Gastroesophageal sphincter (tissue), 4 donors: ENCODE measurements around the gene ZBTB7C. TPM values are rescaled to one million over a fixed set of nuclear protein-coding genes. Genes with fewer than 3 reads are reported as not detected.

Experiments used
- ATAC-seq: fragments of 150-250 bp; one replicate; pipeline ENCODE4 v1.9.1; 2016; ENCODE audit warnings: mild to moderate bottlenecking, moderate library complexity
- H3K27ac ChIP-seq, 4 donors: fragments of 200-600 bp; sonication (generic) in 3 of 4; 1 replicate in 3 of 4; 2 replicates in 1 of 4; pipeline ENCODE4 v1.5.1; 2016 to 2019
- H3K27me3 ChIP-seq: fragments of 200-600 bp; sonication (generic); one replicate; pipeline ENCODE4 v1.5.1; 2019
- H3K36me3 ChIP-seq, 2 donors: fragments of 200-600 bp; sonication (generic); one replicate each; pipeline ENCODE4 v1.5.1; 2019; ENCODE audit warnings: control low read depth in 1 of 2
- H3K4me1 ChIP-seq, 3 donors: fragments of 200-600 bp; sonication (generic); 1 replicate in 2 of 3; 2 replicates in 1 of 3; pipeline ENCODE4 v1.5.1; 2016 to 2019; ENCODE audit warnings: control low read depth in 2 of 3
- H3K4me3 ChIP-seq, 2 donors: fragments of 200-600 bp; sonication (generic); one replicate each; pipeline ENCODE4 v1.5.1; 2019; ENCODE audit warnings: mild to moderate bottlenecking in 1 of 2, moderate library complexity in 1 of 2
- H3K9me3 ChIP-seq, 3 donors: fragments of 200-600 bp; sonication (generic); one replicate each; pipeline ENCODE4 v1.5.1; 2017 to 2019; ENCODE audit warnings: control low read depth in 2 of 3
- EP300 ChIP-seq: sonication (generic); formaldehyde crosslinking; IDR thresholded peaks from one replicate; pipeline ENCODE4 v1.6.1; 2017; ENCODE audit warnings: antibody characterized with exemption, mild to moderate bottlenecking
- POLR2A ChIP-seq, 2 donors: fragments of 450-650 bp; IDR thresholded peaks; one replicate each; pipeline ENCODE4 v1.6.1; 2017; ENCODE audit warnings: antibody characterized with exemption in 2 of 2, mild to moderate bottlenecking in 2 of 2, moderate library complexity in 1 of 2
- POLR2AphosphoS5 ChIP-seq: sonication (generic); formaldehyde crosslinking; IDR thresholded peaks from one replicate; pipeline ENCODE4 v1.6.1; 2017; ENCODE audit warnings: antibody characterized with exemption
- WGBS, 2 donors: methylation state at CpG; one replicate each; pipeline ENCODE4 v1.1.5; 2018; ENCODE audit warnings: low coverage in 1 of 2; 5-methylcytosine and 5-hydroxymethylcytosine counted together
- total RNA-seq, 4 donors: library from RNA; depleted of rRNA; stranded (reverse); fragments of >200 nt; gene quantifications; one replicate each; pipeline ENCODE4 v1.1.0, GENCODE V29; 2016
- TF ChIP-seq, protein P1 (sequence below), 4 experiments: fragments of 200-600 bp in 2 of 4; fragments of 450-650 bp in 2 of 4; sonication (generic) in 1 of 4; IDR thresholded peaks; one replicate each; pipeline ENCODE4 v1.5.1; 2017 to 2019; ENCODE audit warnings: antibody characterized with exemption in 4 of 4, mild to moderate bottlenecking in 2 of 4, moderate library complexity in 2 of 4

The ZBTB7C gene
- total RNA-seq, 4 donors from 2014 or later = 7.8 to 15.4 (median 11.8) TPM

- Histone ChIP-seq H3K36me3 (no peaks in the 10 kb centered on the region), H3K9me3 (no peaks in the 10 kb centered on the region), H3K27ac (no peak overlapping the region), H3K27me3 (no peaks in the 10 kb centered on the region), H3K4me3 (no peak overlapping the region), H3K4me1 (peaks cover 0 to 16% (median 4%) of the 10 kb centered on the region in 3 donors)
- TF ChIP-seq, protein P1, sequence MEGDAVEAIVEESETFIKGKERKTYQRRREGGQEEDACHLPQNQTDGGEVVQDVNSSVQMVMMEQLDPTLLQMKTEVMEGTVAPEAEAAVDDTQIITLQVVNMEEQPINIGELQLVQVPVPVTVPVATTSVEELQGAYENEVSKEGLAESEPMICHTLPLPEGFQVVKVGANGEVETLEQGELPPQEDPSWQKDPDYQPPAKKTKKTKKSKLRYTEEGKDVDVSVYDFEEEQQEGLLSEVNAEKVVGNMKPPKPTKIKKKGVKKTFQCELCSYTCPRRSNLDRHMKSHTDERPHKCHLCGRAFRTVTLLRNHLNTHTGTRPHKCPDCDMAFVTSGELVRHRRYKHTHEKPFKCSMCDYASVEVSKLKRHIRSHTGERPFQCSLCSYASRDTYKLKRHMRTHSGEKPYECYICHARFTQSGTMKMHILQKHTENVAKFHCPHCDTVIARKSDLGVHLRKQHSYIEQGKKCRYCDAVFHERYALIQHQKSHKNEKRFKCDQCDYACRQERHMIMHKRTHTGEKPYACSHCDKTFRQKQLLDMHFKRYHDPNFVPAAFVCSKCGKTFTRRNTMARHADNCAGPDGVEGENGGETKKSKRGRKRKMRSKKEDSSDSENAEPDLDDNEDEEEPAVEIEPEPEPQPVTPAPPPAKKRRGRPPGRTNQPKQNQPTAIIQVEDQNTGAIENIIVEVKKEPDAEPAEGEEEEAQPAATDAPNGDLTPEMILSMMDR (IDR thresholded peaks at IDR 0.05) = no peak
- TF ChIP-seq POLR2A (IDR thresholded peaks at IDR 0.05) (no peak), EP300 (no peak), POLR2AphosphoS5 (no peak)
- ATAC-seq = no peak
- WGBS, 2 donors = 80 to 94% methylated on average over 1 to 3 of the region's 10 CpGs
These were observed 400.0 kb downstream of the ZBTB7C start for GRCh38 chr18:48009116-48009745.

DNA sequence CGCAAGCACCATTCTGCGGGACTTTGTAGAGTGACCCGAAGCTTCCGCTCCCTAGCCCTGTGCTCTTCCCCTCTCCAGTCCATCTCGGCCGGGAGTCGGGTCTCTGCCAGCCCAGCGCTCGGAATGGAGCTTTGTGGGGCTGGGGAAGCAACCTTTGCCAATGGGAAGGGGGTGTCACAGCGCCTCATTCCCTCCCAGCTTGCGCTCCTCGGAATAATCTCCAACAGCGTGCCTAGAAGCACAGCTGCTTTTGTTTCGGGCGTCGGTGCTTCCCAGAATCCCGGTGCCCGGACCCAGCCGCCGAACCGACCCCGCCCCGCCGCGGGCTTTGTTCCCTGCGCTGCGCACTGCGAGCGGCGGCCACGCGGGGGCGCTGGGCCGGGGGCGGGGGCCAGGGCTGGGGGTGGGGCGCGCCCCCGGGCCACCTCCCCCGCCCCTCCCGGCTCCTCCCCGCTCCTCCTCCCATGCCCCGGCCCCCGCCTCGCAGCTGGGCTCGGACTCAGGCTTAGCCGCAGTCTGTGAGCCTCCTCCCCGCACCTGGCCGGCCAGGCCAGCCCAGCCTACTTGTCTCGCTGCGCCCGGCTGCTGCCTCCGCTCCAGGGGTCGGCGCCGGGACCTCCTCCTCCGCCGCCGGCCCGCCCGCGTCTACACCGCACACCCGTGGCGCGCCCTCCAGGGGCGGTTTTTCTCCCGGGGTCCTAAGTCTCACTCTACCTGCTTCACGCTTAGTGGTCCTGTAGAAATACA is 401.1 kb downstream of the ZBTB7C start:
- Histone ChIP-seq H3K27me3 (no peaks in the 10 kb centered on the region), H3K36me3 (no peaks in the 10 kb centered on the region), H3K4me3 (peak overlapping the region; percentile 33 to 65), H3K27ac (peak overlapping the region in 2 of 4 donors; percentile 46 to 59), H3K4me1 (peaks cover 0 to 16% (median 4%) of the 10 kb centered on the region in 3 donors), H3K9me3 (no peaks in the 10 kb centered on the region)
- WGBS, 2 donors = 0% methylated on average over 1 to 2 of the region's 68 CpGs
- ATAC-seq = peak; percentile 83
- TF ChIP-seq POLR2AphosphoS5 (no peak), POLR2A (IDR thresholded peaks at IDR 0.05) (no peak), EP300 (no peak)
- TF ChIP-seq, protein P1 (IDR thresholded peaks at IDR 0.05) = peak in 3 of 4 experiments; percentile 31 to 81 (median 48)

- no peak for ATAC-seq
- WGBS, 2 donors = 93 to 98% methylated on average over 5 to 8 of the region's 10 CpGs
- peak overlapping the region in 1 of 2 donors; percentile 65 for H3K4me3 ChIP-seq
- no peaks in the 10 kb centered on the region for H3K36me3 ChIP-seq
- no peak overlapping the region for H3K27ac ChIP-seq
- TF ChIP-seq POLR2A (IDR thresholded peaks at IDR 0.05) (no peak), EP300 (no peak), POLR2AphosphoS5 (no peak)
- TF ChIP-seq, protein P1 (IDR thresholded peaks at IDR 0.05) = no peak
- H3K4me1 ChIP-seq = peaks cover 0 to 16% (median 4%) of the 10 kb centered on the region in 3 donors
- no peaks in the 10 kb centered on the region for H3K27me3 ChIP-seq
- no peaks in the 10 kb centered on the region for H3K9me3 ChIP-seq
These were observed 401.8 kb downstream of the ZBTB7C start for GRCh38 chr18:48007381-48007780.

- WGBS, 2 donors = 80 to 94% methylated on average over 1 to 5 of the region's 12 CpGs
- H3K4me1 ChIP-seq = peaks cover 0 to 16% (median 4%) of the 10 kb centered on the region in 3 donors
- TF ChIP-seq, protein P1 (IDR thresholded peaks at IDR 0.05) = no peak
- no peak overlapping the region for H3K27ac ChIP-seq
- H3K27me3 ChIP-seq = no peaks in the 10 kb centered on the region
- no peak overlapping the region for H3K4me3 ChIP-seq
- no peaks in the 10 kb centered on the region for H3K9me3 ChIP-seq
- ATAC-seq = no peak
- H3K36me3 ChIP-seq = no peaks in the 10 kb centered on the region
These were observed 402.6 kb downstream of the ZBTB7C start for GRCh38 chr18:48006415-48007175.
